ENCODE results near the gene PPP1R26.

PPP1R26 gene

DNA sequence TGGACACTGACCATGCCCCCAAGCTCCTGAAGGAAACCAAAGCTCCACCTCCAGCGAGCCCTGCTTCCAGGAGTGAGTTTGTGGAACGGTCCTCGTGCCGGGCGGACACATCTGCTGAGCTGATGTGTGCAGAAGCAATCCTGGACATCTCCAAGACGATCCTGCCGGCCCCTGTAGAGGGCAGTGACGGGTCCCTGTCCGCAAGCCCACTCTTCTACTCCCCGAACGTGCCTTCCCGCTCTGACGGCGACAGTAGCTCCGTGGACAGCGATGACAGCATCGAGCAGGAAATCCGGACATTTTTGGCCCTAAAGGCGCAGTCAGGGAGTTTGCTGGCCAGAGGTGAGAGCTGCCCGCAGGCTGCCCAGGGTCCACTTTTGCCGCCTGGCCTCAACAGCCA lies 6.2 kb downstream of the PPP1R26 start:
- TF ChIP-seq TAF1 (IDR thresholded peaks at IDR 0.05; ENCODE audit: borderline replicate concordance, insufficient read depth, low read length) (no peak), SIN3A (IDR thresholded peaks at IDR 0.05; ENCODE audit: borderline replicate concordance, insufficient read depth, low read length) (no peak), POLR2AphosphoS5 (IDR thresholded peaks at IDR 0.05; ENCODE audit: low read depth, low read length) (no peak), REST (IDR thresholded peaks at IDR 0.05; ENCODE audit: insufficient read depth in 1 of 2, low read depth in 2 of 2, low read length in 2 of 2) (no peak), FOXP2 (optimal IDR thresholded peaks at IDR 0.05; ENCODE audit: borderline replicate concordance, extremely low read depth, extremely low read length, insufficient read depth) (no peak)

DNA sequence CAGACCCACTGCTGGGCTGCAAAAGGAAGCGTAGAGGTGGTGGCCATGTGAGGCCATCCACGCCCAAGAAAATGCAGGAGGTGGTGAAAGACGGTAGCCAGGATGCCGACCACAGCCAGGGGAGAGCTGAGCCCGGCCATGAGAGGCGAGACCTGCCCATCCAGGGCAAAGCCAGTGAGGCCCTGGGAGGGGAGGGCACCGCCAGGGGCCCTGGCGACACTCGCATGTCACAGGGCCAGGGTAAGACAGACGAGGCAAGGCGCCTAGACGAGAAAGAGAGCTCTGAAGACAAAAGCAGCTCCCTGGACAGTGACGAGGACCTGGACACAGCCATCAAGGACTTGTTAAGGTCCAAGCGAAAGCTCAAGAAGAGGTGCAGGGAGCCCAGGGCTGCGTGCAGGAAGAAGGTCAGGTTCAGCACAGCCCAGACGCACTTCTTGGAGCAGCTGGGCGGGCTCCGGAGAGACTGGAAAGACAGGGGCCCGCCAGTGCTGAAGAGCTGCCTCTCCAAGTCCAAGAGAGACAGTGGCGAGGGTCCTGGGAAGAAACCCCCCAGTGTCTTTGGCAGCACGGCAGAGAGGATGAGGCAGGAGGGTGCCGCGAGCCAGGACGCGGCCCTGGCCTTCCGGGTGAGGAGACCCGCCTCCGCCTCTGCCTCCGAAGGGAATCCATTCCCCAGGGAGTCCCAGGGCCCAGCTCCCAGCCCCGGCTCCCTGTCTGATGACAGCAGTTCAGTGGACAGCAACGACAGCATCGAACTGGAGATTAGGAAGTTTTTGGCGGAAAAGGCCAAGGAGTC lies 6.9 kb downstream of the PPP1R26 start:
- TF ChIP-seq SIN3A (IDR thresholded peaks at IDR 0.05; ENCODE audit: borderline replicate concordance, insufficient read depth, low read length) (no peak), FOXP2 (optimal IDR thresholded peaks at IDR 0.05; ENCODE audit: borderline replicate concordance, extremely low read depth, extremely low read length, insufficient read depth) (no peak), REST (IDR thresholded peaks at IDR 0.05; ENCODE audit: insufficient read depth in 1 of 2, low read depth in 2 of 2, low read length in 2 of 2) (no peak), POLR2AphosphoS5 (IDR thresholded peaks at IDR 0.05; ENCODE audit: low read depth, low read length) (no peak), TAF1 (IDR thresholded peaks at IDR 0.05; ENCODE audit: borderline replicate concordance, insufficient read depth, low read length) (no peak)

- TF ChIP-seq TAF1 (IDR thresholded peaks at IDR 0.05; ENCODE audit: borderline replicate concordance, insufficient read depth, low read length) (no peak), REST (IDR thresholded peaks at IDR 0.05; ENCODE audit: insufficient read depth in 1 of 2, low read depth in 2 of 2, low read length in 2 of 2) (no peak), SIN3A (IDR thresholded peaks at IDR 0.05; ENCODE audit: borderline replicate concordance, insufficient read depth, low read length) (no peak), FOXP2 (optimal IDR thresholded peaks at IDR 0.05; ENCODE audit: borderline replicate concordance, extremely low read depth, extremely low read length, insufficient read depth) (no peak), POLR2AphosphoS5 (IDR thresholded peaks at IDR 0.05; ENCODE audit: low read depth, low read length) (no peak)
Measured at GRCh38 chr9:135487281-135488012, 7.9 kb downstream of the PPP1R26 start.

DNA sequence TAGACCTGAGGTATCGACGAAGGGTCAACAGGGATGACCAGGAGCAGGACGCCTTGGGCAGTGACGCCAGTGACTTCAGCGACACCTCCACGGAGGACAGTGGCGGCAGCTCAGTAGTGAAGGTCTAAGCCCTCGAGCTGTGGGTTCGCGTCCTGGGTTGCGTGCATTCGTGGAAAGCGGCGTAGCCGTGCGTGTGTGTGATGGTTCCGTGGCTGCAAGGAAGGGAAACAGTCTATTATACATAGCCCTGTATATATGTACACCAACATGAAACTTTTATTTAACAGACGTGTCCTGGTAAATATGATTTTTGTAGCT lies 8.4 kb downstream of the PPP1R26 start:
- TF ChIP-seq POLR2AphosphoS5 (IDR thresholded peaks at IDR 0.05; ENCODE audit: low read depth, low read length), result no peak
- no peak for TF ChIP-seq TAF1 (IDR thresholded peaks at IDR 0.05; ENCODE audit: borderline replicate concordance, insufficient read depth, low read length)
- TF ChIP-seq FOXP2 (optimal IDR thresholded peaks at IDR 0.05; ENCODE audit: borderline replicate concordance, extremely low read depth, extremely low read length, insufficient read depth), result no peak
- no peak for TF ChIP-seq REST (IDR thresholded peaks at IDR 0.05; ENCODE audit: insufficient read depth in 1 of 2, low read depth in 2 of 2, low read length in 2 of 2)
- TF ChIP-seq SIN3A (IDR thresholded peaks at IDR 0.05; ENCODE audit: borderline replicate concordance, insufficient read depth, low read length), result no peak
